K562 (cell line): Measurements from ENCODE around the gene CPLX4. TPM values are rescaled to one million over a fixed set of nuclear protein-coding genes. Genes with fewer than 3 reads are reported as not detected.

ENCODE experiments used
- ATAC-seq: fragments of 200-7000 bp; cut with Tn5 transposase; 3 replicates; pipeline ENCODE4 v1.9.1; 2020; ENCODE audit warnings: moderate library complexity
- BruUV-seq: library from RNA; stranded (reverse); fragments of 400-500 nt; replicated peaks from 2 replicates; lab custom pipeline; 2021; lab: Mats Ljungman, UMichigan
- CTCF ChIA-PET: fragments of 300-600 bp; formaldehyde crosslinking; extraction: SDS; loops from one replicate; lab custom pipeline; 2021; ENCODE audit warnings: low intra/inter-chr PET ratio; lab: Yijun Ruan, JAX
- POLR2A ChIA-PET: fragments of 300-600, 350-650 bp; sonication (Branson Sonifier 250); formaldehyde crosslinking; extraction: SDS; loops from one replicate; lab custom pipeline; 2021; ENCODE audit warnings: antibody characterized with exemption, inconsistent platforms; lab: Yijun Ruan, JAX
- DNase-seq, 4 experiments: peaks; one replicate each; pipeline versions ENCODE4 v3.0.0 to v3.0.0-alpha.2; 2011 to 2018; ENCODE audit warnings: low spot score in 3 of 4, mixed read lengths in 3 of 4; ENCODE audit errors: extremely low read depth in 1 of 4
- FAIRE-seq: peaks from 2 replicates; lab custom pipeline; 2011; peaks lifted over from hg19 to GRCh38; lab: Jason Lieb, UNC
- H2AFZ ChIP-seq: 2 replicates; pipeline ENCODE4 v1.6.0; 2011; ENCODE audit warnings: low read depth, low read length, control low read depth, inconsistent platforms
- H3K27ac ChIP-seq: fragments of 200-600 bp; 3 replicates; pipeline ENCODE4 v1.8.0; 2011; ENCODE audit warnings: low read depth, mild to moderate bottlenecking, control low read depth, inconsistent platforms, low read length, moderate library complexity, mixed read lengths; ENCODE audit errors: extremely low read depth
- H3K27me3 ChIP-seq, 2 experiments: fragments of 300-600 bp in 1 of 2; 2 replicates in 1 of 2; 3 replicates in 1 of 2; pipeline versions ENCODE4 v1.6.0 to v1.8.0; 2011; ENCODE audit warnings: inconsistent platforms in 2 of 2, low read length in 2 of 2, mild to moderate bottlenecking in 1 of 2, mixed read lengths in 1 of 2, moderate library complexity in 1 of 2; ENCODE audit not compliant: control insufficient read depth in 2 of 2, insufficient read depth in 2 of 2
- H3K36me3 ChIP-seq: fragments of 300-600 bp; 3 replicates; pipeline ENCODE4 v1.8.0; 2011; ENCODE audit warnings: mild to moderate bottlenecking, low read length, inconsistent platforms; ENCODE audit not compliant: control insufficient read depth, insufficient read depth
- H3K4me1 ChIP-seq, 2 experiments: fragments of 200-600 bp in 1 of 2; replicated peaks in 1 of 2; 2 replicates in 1 of 2; 3 replicates in 1 of 2; pipeline versions ENCODE4 v1.5.1 to v1.8.0; 2011; ENCODE audit warnings: inconsistent platforms in 2 of 2, low read length in 2 of 2, mild to moderate bottlenecking in 1 of 2, mixed read lengths in 1 of 2, moderate library complexity in 1 of 2; ENCODE audit not compliant: control insufficient read depth in 2 of 2, insufficient read depth in 2 of 2
- H3K4me2 ChIP-seq: 2 replicates; pipeline ENCODE4 v1.6.1; 2011; ENCODE audit warnings: low read length, control low read depth, inconsistent platforms, mixed read lengths; ENCODE audit not compliant: insufficient read depth
- H3K4me3 ChIP-seq: fragments of 200-600 bp; sonication (generic), shearing (Covaris generic); 2 replicates; pipeline ENCODE4 v1.5.1; 2016; ENCODE audit warnings: control low read depth, inconsistent platforms
- H3K79me2 ChIP-seq: fragments of 200-600 bp; 3 replicates; pipeline ENCODE4 v1.8.0; 2011; ENCODE audit warnings: low read length, inconsistent platforms; ENCODE audit not compliant: control insufficient read depth, insufficient read depth
- H3K9ac ChIP-seq, 2 experiments: 2 replicates each; pipeline versions ENCODE4 v1.6.0 to v1.6.1; 2011; ENCODE audit warnings: low read depth in 2 of 2, low read length in 2 of 2, control low read depth in 1 of 2, inconsistent platforms in 1 of 2, mild to moderate bottlenecking in 1 of 2, mixed read lengths in 1 of 2; ENCODE audit not compliant: insufficient read depth in 1 of 2
- H3K9me1 ChIP-seq: one replicate; pipeline ENCODE4 v1.6.0; 2011; ENCODE audit warnings: inconsistent platforms, mild to moderate bottlenecking, low read length, moderate library complexity; ENCODE audit not compliant: control insufficient read depth, insufficient read depth
- H3K9me3 ChIP-seq: replicated peaks from 2 replicates; pipeline ENCODE4 v1.5.1; 2011; ENCODE audit warnings: low read depth, low read length, inconsistent platforms; ENCODE audit not compliant: control insufficient read depth, insufficient read depth
- H4K20me1 ChIP-seq: replicated peaks from 2 replicates; pipeline ENCODE4 v1.6.1; 2011; ENCODE audit warnings: low read length, inconsistent platforms, mixed read lengths; ENCODE audit not compliant: control insufficient read depth, insufficient read depth
- EHMT2 ChIP-seq: fragments of 450-650 bp; IDR thresholded peaks from 2 replicates; pipeline ENCODE4 v1.6.1; 2018; ENCODE audit warnings: antibody characterized with exemption
- FIP1L1 ChIP-seq: fragments of 200-400 bp; formaldehyde crosslinking; IDR thresholded peaks from 2 replicates; pipeline ENCODE4 v1.6.1; 2018; ENCODE audit warnings: mild to moderate bottlenecking, low read depth, low read length; ENCODE audit not compliant: poor library complexity, severe bottlenecking
- GABPB1 ChIP-seq: sonication (generic); formaldehyde crosslinking; IDR thresholded peaks from 2 replicates; pipeline ENCODE4 v1.8.0; 2022; ENCODE audit warnings: mild to moderate bottlenecking, missing genetic modification reagents
- GABPB2 ChIP-seq: fragments of 250-450 bp; sonication (Bioruptor Pico); conservative IDR thresholded peaks from 2 replicates; pipeline ENCODE4 v1.5.1; 2021; ENCODE audit warnings: mild to moderate bottlenecking
- NEUROD1 ChIP-seq: fragments of 150-350 bp; IDR thresholded peaks from 2 replicates; pipeline ENCODE4 v1.6.1; 2014; ENCODE audit warnings: borderline replicate concordance, low read length, low read depth; ENCODE audit not compliant: partially characterized antibody
- POLR2H ChIP-seq: IDR thresholded peaks from 2 replicates; pipeline ENCODE4 v1.6.1; 2016; ENCODE audit warnings: missing genetic modification characterization, low read depth, mild to moderate bottlenecking, control low read depth, missing compliant biosample characterization, moderate library complexity
- TAF7 ChIP-seq: fragments of 450-650 bp; IDR thresholded peaks from 2 replicates; pipeline ENCODE4 v1.6.1; 2016; ENCODE audit warnings: missing genetic modification characterization, missing compliant biosample characterization
- ZNF445 ChIP-seq: fragments of 250-450 bp; sonication (Bioruptor Pico); IDR thresholded peaks from 2 replicates; pipeline ENCODE4 v1.4.0; 2020; ENCODE audit warnings: low read depth, mild to moderate bottlenecking, moderate library complexity
- ZNF561 ChIP-seq: fragments of 450-650 bp; formaldehyde crosslinking; conservative IDR thresholded peaks from 2 replicates; pipeline ENCODE4 v1.4.0; 2020; ENCODE audit warnings: mild to moderate bottlenecking, moderate library complexity
- WGBS: fragments of 100-300 bp; shearing (Covaris generic); methylation state at CpG from one replicate; pipeline ENCODE4 v1.1.6; 2016; ENCODE audit warnings: low coverage, mixed read lengths; ENCODE audit not compliant: insufficient coverage; ENCODE audit errors: missing lambda C conversion rate; 5-methylcytosine and 5-hydroxymethylcytosine counted together
- in situ Hi-C: fragments of 300-500 bp; cut with MboI; formaldehyde crosslinking; loops from 4 replicates; pipeline ENCODE4 v1.15.0; 2018; ENCODE audit warnings: inconsistent platforms, mixed read lengths
- intact Hi-C: fragments of 100-400 bp; cut with micrococcal nuclease; formaldehyde crosslinking; loops from 2 replicates; pipeline ENCODE4 v1.14.2; 2022
- polyA plus RNA-seq, 8 experiments: library from polyadenylated mRNA; depleted of rRNA in 4 of 8; stranded (reverse) in 5 of 8; unstranded in 3 of 8; fragments of >200 nt; fragmentation: Nextera tagmentation in 2 of 8; fragmentation: Illumina TruSeq in 1 of 8; extraction: Ambion mirVana in 2 of 8; extraction: Trizol in 1 of 8; gene quantifications; 2 replicates each; pipeline versions ENCODE4 v1.2.1 to v1.2.3, GENCODE V29; 2011 to 2014; ENCODE audit warnings: inconsistent platforms in 1 of 8, missing spikeins in 1 of 8
- total RNA-seq, 7 experiments: library from RNA; depleted of rRNA in 6 of 7; stranded (reverse); fragments of >200 nt in 6 of 7; fragmentation: Illumina TruSeq in 2 of 7; extraction: Trizol in 2 of 7; gene quantifications; 2 replicates each; pipeline versions ENCODE4 v1.2.1 to v1.2.3, GENCODE V29; 2011 to 2021; ENCODE audit warnings: low replicate concordance in 1 of 7
- TF ChIP-seq, protein P1 (sequence below): fragments of 250-450 bp; sonication (Bioruptor Pico); IDR thresholded peaks from 2 replicates; pipeline ENCODE4 v1.6.1; 2021; ENCODE audit warnings: mild to moderate bottlenecking
- TF ChIP-seq, protein P2 (sequence below): sonication (generic); formaldehyde crosslinking; IDR thresholded peaks from 2 replicates; pipeline ENCODE4 v1.8.0; 2022; ENCODE audit warnings: missing genetic modification reagents, mild to moderate bottlenecking, borderline replicate concordance
- TF ChIP-seq, protein P3 (sequence below): fragments of 450-650 bp; IDR thresholded peaks from 2 replicates; pipeline ENCODE4 v1.6.1; 2016; ENCODE audit warnings: borderline replicate concordance
- TF ChIP-seq, protein P4 (sequence below), 2 experiments: fragments of 250-450 bp in 1 of 2; fragments of 450-650 bp in 1 of 2; sonication (Bioruptor Pico) in 1 of 2; IDR thresholded peaks; 2 replicates each; pipeline versions ENCODE4 v1.6.1 to v1.8.0; 2016 to 2021; ENCODE audit warnings: mild to moderate bottlenecking in 2 of 2, moderate library complexity in 2 of 2, missing compliant biosample characterization in 1 of 2, missing genetic modification characterization in 1 of 2

The CPLX4 gene
- total and polyA plus RNA-seq, 9 of the 15 experiments (the other 6 are each of a cell fraction or from before 2014, with no cell fraction given) = not detected

DNA sequence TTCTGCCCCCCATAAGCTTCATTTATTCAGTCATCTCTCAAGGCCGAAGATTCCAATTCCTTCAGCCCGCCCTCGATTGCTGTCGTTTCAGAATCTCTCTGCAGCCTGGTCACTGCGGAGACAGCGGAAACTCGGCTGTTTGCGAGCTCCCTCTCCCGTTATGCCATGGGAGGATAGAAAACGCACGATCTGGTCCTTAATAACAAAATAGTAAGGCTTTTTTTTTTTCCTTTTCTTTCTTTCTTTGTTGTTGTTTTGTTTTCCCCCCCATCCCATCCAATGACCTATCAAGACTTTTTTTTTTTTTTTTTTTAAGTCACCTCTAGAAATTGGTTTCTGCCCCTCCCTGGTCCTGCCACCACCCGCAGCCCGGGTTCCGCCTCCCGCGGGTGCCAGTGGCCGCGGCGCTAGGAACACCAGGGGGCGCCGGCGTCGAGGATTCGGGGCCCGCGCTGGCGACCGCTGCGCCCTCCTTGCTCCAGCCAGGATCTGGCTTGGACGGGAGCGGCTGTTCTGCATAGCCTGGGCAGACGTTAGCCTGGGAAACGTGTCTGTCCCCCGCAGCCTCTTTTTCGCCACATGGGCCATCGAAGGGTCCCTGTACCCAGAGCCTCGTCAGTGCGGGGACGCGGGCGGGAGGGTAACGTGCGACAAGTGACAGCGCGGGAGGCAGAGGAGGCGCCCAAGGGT lies 10.1 kb downstream of the CPLX4 start (continued):
- TF ChIP-seq GABPB1 (CRISPR knock-in tag) = no peak
- TF ChIP-seq, protein P1, sequence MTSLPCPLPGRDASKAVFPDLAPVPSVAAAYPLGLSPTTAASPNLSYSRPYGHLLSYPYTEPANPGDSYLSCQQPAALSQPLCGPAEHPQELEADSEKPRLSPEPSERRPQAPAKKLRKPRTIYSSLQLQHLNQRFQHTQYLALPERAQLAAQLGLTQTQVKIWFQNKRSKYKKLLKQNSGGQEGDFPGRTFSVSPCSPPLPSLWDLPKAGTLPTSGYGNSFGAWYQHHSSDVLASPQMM (CRISPR knock-in tag) = no peak
- TF ChIP-seq, all 486 proteins: peak for 21

DNA sequence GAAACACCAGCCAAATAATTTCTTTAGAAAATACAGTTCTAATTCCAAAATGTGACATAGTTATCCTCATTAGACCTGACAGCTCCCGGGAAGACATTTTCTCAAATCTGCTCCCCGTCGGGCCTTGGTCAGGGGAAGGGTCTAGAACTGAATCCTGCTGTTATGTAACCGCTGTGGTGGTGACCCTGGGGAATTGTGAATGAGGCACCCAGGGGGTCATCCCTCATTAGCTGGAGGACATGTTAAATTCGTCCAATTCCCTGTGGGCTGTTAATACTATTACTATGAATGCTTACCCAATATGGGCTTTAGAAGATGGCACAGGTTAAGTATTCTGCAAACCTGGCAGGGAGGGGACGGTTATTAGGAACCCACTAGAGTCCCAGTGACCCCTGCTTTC lies 11.8 kb downstream of the CPLX4 start:
- ATAC-seq (no peak), DNase-seq (no peak), FAIRE-seq (no peak)
- H3K27me3 ChIP-seq = peaks cover 3 to 23% of the 10 kb centered on the region in 2 experiments; a peak in 4 of 5 replicates
- ChIA-PET POLR2A (no interaction called here), CTCF (interaction anchor here (2.9 kb wide), 1 partner anchor 96 kb away, joined by 40 read pairs; no protein-coding TSS in a partner anchor)
- no peak overlapping the region for H3K4me3 ChIP-seq
- no peak overlapping the region for H3K9ac ChIP-seq
- no peaks in the 10 kb centered on the region for H3K36me3 ChIP-seq
- intact Hi-C loops = loop anchor here (5.0 kb wide), 1 partner anchor 96 kb away; no protein-coding TSS in a partner anchor
- 2% methylated on average over 6 of the region's 6 CpGs for WGBS
- in situ Hi-C loops = no loop called here
- no TSS peak for BruUV-seq
- H3K9me3 ChIP-seq = no peaks in the 10 kb centered on the region
- H3K79me2 ChIP-seq = no peaks in the 10 kb centered on the region
- H3K4me1 ChIP-seq = peaks cover 0 to 5% of the 10 kb centered on the region in 2 experiments; a peak in 2 of 5 replicates
- H4K20me1 ChIP-seq = no peaks in the 10 kb centered on the region
- H3K27ac ChIP-seq = no peak overlapping the region
- H2AFZ ChIP-seq = no peak overlapping the region
- no peak overlapping the region for H3K4me2 ChIP-seq
- no peaks in the 10 kb centered on the region for H3K9me1 ChIP-seq
- TF ChIP-seq TAF7 (tag) (no peak), EHMT2 (no peak), FIP1L1 (no peak), ZNF445 (CRISPR knock-in tag) (no peak), NEUROD1 (no peak), POLR2H (tag) (no peak), ZNF561 (CRISPR knock-in tag) (no peak), GABPB2 (CRISPR knock-in tag) (no peak)
- TF ChIP-seq, protein P2, sequence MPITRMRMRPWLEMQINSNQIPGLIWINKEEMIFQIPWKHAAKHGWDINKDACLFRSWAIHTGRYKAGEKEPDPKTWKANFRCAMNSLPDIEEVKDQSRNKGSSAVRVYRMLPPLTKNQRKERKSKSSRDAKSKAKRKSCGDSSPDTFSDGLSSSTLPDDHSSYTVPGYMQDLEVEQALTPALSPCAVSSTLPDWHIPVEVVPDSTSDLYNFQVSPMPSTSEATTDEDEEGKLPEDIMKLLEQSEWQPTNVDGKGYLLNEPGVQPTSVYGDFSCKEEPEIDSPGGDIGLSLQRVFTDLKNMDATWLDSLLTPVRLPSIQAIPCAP (CRISPR knock-in tag) = no peak
- TF ChIP-seq, protein P3, sequence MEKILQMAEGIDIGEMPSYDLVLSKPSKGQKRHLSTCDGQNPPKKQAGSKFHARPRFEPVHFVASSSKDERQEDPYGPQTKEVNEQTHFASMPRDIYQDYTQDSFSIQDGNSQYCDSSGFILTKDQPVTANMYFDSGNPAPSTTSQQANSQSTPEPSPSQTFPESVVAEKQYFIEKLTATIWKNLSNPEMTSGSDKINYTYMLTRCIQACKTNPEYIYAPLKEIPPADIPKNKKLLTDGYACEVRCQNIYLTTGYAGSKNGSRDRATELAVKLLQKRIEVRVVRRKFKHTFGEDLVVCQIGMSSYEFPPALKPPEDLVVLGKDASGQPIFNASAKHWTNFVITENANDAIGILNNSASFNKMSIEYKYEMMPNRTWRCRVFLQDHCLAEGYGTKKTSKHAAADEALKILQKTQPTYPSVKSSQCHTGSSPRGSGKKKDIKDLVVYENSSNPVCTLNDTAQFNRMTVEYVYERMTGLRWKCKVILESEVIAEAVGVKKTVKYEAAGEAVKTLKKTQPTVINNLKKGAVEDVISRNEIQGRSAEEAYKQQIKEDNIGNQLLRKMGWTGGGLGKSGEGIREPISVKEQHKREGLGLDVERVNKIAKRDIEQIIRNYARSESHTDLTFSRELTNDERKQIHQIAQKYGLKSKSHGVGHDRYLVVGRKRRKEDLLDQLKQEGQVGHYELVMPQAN = no peak
- TF ChIP-seq, protein P4, sequence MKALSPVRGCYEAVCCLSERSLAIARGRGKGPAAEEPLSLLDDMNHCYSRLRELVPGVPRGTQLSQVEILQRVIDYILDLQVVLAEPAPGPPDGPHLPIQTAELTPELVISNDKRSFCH (CRISPR knock-in tag; IDR thresholded peaks at IDR 0.05) = no peak
- TF ChIP-seq, protein P4 (tag; IDR thresholded peaks at IDR 0.05) = no peak
